ENCODE data around the gene PHF8.

The PHF8 gene

GRCh38 chrX:54012830-54013500, 31.3 kb downstream of the PHF8 start:
- DNase-seq: no peak

GRCh38 chrX:54007682-54008081, 36.6 kb downstream of the PHF8 start:
- DNase-seq: no peak

GRCh38 chrX:53997724-53998123, 46.5 kb downstream of the PHF8 start:
- no peak for DNase-seq

GRCh38 chrX:53992589-53992988, 51.7 kb downstream of the PHF8 start:
- no peak for DNase-seq

- DNase-seq: no peak
These were observed 54.1 kb downstream of the PHF8 start for GRCh38 chrX:53990171-53990570.

GRCh38 chrX:53984895-53985294, 59.4 kb downstream of the PHF8 start:
- no peak for DNase-seq

GRCh38 chrX:53974529-53974928, 69.7 kb downstream of the PHF8 start:
- no peak for DNase-seq

GRCh38 chrX:53969540-53969939, 74.7 kb downstream of the PHF8 start:
- DNase-seq: no peak

GRCh38 chrX:53950130-53950733, 94.0 kb downstream of the PHF8 start:
- DNase-seq: no peak

GRCh38 chrX:53940180-53940579, 104.1 kb downstream of the PHF8 start:
- DNase-seq: no peak

- DNase-seq: no peak
These were observed 105.1 kb downstream of the PHF8 start for GRCh38 chrX:53939127-53939526.

- no peak for DNase-seq
These were observed 113.5 kb downstream of the PHF8 start for GRCh38 chrX:53930515-53931380.

GRCh38 chrX:53926030-53926429, 118.2 kb downstream of the PHF8 start:
- DNase-seq: no peak

- no peak for DNase-seq
These were observed 125.6 kb downstream of the PHF8 start for GRCh38 chrX:53918702-53919101.

GRCh38 chrX:53900623-53901022, 143.7 kb downstream of the PHF8 start:
- no peak for DNase-seq

- no peak for DNase-seq
These were observed 149.0 kb downstream of the PHF8 start for GRCh38 chrX:53895270-53895669.
